HEK293 (cell line): Measurements from ENCODE around the gene FILIP1L.

Source experiments
- CTCF ChIA-PET: fragments of 350-600 bp; formaldehyde crosslinking; extraction: SDS; loops from one replicate; lab custom pipeline; 2021; ENCODE audit warnings: antibody characterized with exemption; lab: Yijun Ruan, JAX
- POLR2A ChIA-PET: fragments of 300-600 bp; formaldehyde crosslinking; extraction: SDS; loops from one replicate; lab custom pipeline; 2020; ENCODE audit warnings: antibody characterized with exemption, inconsistent platforms; lab: Yijun Ruan, JAX
- H3K27ac ChIP-seq: fragments of 200-500 bp; sonication (Bioruptor generic); 2 replicates; pipeline ENCODE4 v1.5.1; 2014; ENCODE audit warnings: low read depth, low read length, control low read depth, inconsistent platforms; ENCODE audit errors: extremely low read depth
- H3K36me3 ChIP-seq, 2 experiments: fragments of 200-500 bp in 1 of 2; sonication (Bioruptor generic) in 1 of 2; 1 replicate in 1 of 2; 2 replicates in 1 of 2; pipeline ENCODE4 v1.5.1; 2014 to 2017; ENCODE audit warnings: inconsistent platforms in 2 of 2, low read length in 2 of 2; ENCODE audit not compliant: control insufficient read depth in 2 of 2, insufficient read depth in 1 of 2
- H3K4me1 ChIP-seq: fragments of 200-500 bp; sonication (Bioruptor generic); 2 replicates; pipeline ENCODE4 v1.5.1; 2014; ENCODE audit warnings: mild to moderate bottlenecking, low read length, inconsistent platforms; ENCODE audit not compliant: control insufficient read depth, insufficient read depth
- H3K4me3 ChIP-seq: 2 replicates; pipeline ENCODE4 v1.5.1; 2011; ENCODE audit warnings: low read depth, mild to moderate bottlenecking, control low read depth, low read length, moderate library complexity
- H3K9me3 ChIP-seq: fragments of 200-500 bp; sonication (Bioruptor generic); 2 replicates; pipeline ENCODE4 v1.5.1; 2014; ENCODE audit warnings: low read depth, low read length, inconsistent platforms; ENCODE audit not compliant: control insufficient read depth, insufficient read depth
- KLF9 ChIP-seq: fragments of 450-650 bp; formaldehyde crosslinking; IDR thresholded peaks from 2 replicates; pipeline ENCODE4 v1.5.1; 2016; ENCODE audit warnings: missing biosample characterization, missing genetic modification characterization, low read depth
- MEIS1 ChIP-seq: sonication (generic); formaldehyde crosslinking; IDR thresholded peaks from 2 replicates; pipeline ENCODE4 v1.8.1; 2022; ENCODE audit warnings: missing genetic modification reagents, mild to moderate bottlenecking, borderline replicate concordance
- OVOL3 ChIP-seq: fragments of 450-650 bp; formaldehyde crosslinking; IDR thresholded peaks from 2 replicates; pipeline ENCODE4 v1.5.1; 2016; ENCODE audit warnings: missing biosample characterization, missing genetic modification characterization
- SCRT2 ChIP-seq: fragments of 450-650 bp; formaldehyde crosslinking; IDR thresholded peaks from 2 replicates; pipeline ENCODE4 v1.5.1; 2016; ENCODE audit warnings: missing biosample characterization, missing genetic modification characterization
- SP2 ChIP-seq: fragments of 450-650 bp; formaldehyde crosslinking; IDR thresholded peaks from 2 replicates; pipeline ENCODE4 v1.5.1; 2016; ENCODE audit warnings: missing biosample characterization, missing genetic modification characterization
- ZBTB1 ChIP-seq: fragments of 450-650 bp; formaldehyde crosslinking; IDR thresholded peaks from 2 replicates; pipeline ENCODE4 v1.5.1; 2016; ENCODE audit warnings: missing biosample characterization, missing genetic modification characterization
- ZFP3 ChIP-seq: fragments of 450-650 bp; formaldehyde crosslinking; IDR thresholded peaks from 2 replicates; pipeline ENCODE4 v1.5.1; 2016; ENCODE audit warnings: low read depth, missing biosample characterization, missing genetic modification characterization
- ZNF138 ChIP-seq: fragments of 450-650 bp; formaldehyde crosslinking; IDR thresholded peaks from 2 replicates; pipeline ENCODE4 v1.5.1; 2016; ENCODE audit warnings: missing biosample characterization, missing genetic modification characterization, borderline replicate concordance
- ZNF140 ChIP-seq: fragments of 450-650 bp; formaldehyde crosslinking; IDR thresholded peaks from 2 replicates; pipeline ENCODE4 v1.5.1; 2016; ENCODE audit warnings: missing biosample characterization, missing genetic modification characterization
- ZNF169 ChIP-seq: fragments of 450-650 bp; formaldehyde crosslinking; IDR thresholded peaks from 2 replicates; pipeline ENCODE4 v1.5.1; 2016; ENCODE audit warnings: missing biosample characterization, missing genetic modification characterization
- ZNF174 ChIP-seq: fragments of 450-650 bp; formaldehyde crosslinking; IDR thresholded peaks from 2 replicates; pipeline ENCODE4 v1.5.0; 2017; ENCODE audit warnings: missing biosample characterization, mild to moderate bottlenecking, missing genetic modification characterization
- ZNF530 ChIP-seq: fragments of 450-650 bp; formaldehyde crosslinking; IDR thresholded peaks from 2 replicates; pipeline ENCODE4 v1.5.1; 2016; ENCODE audit warnings: low read depth, missing biosample characterization, missing genetic modification characterization
- ZNF629 ChIP-seq: fragments of 450-650 bp; formaldehyde crosslinking; IDR thresholded peaks from 2 replicates; pipeline ENCODE4 v1.5.1; 2017; ENCODE audit warnings: missing biosample characterization, missing genetic modification characterization
- ZNF639 ChIP-seq: fragments of 450-650 bp; formaldehyde crosslinking; IDR thresholded peaks from 2 replicates; pipeline ENCODE4 v1.5.1; 2016; ENCODE audit warnings: missing biosample characterization, missing genetic modification characterization
- ZNF654 ChIP-seq: fragments of 450-650 bp; formaldehyde crosslinking; IDR thresholded peaks from 2 replicates; pipeline ENCODE4 v1.5.1; 2016; ENCODE audit warnings: low read depth, missing biosample characterization, missing genetic modification characterization
- ZSCAN30 ChIP-seq: fragments of 450-650 bp; IDR thresholded peaks from 2 replicates; pipeline ENCODE4 v1.5.1; 2018; ENCODE audit warnings: missing biosample characterization, mild to moderate bottlenecking, missing genetic modification characterization, moderate library complexity
- TF ChIP-seq, protein P1 (sequence below): fragments of 450-650 bp; formaldehyde crosslinking; conservative IDR thresholded peaks from 2 replicates; pipeline ENCODE4 v1.5.1; 2016; ENCODE audit warnings: low read depth, missing biosample characterization, missing genetic modification characterization
- TF ChIP-seq, protein P2 (sequence below): IDR thresholded peaks from 2 replicates; pipeline ENCODE4 v1.6.1; 2011; ENCODE audit warnings: mild to moderate bottlenecking, low read depth, low read length, borderline replicate concordance

The FILIP1L gene

DNA sequence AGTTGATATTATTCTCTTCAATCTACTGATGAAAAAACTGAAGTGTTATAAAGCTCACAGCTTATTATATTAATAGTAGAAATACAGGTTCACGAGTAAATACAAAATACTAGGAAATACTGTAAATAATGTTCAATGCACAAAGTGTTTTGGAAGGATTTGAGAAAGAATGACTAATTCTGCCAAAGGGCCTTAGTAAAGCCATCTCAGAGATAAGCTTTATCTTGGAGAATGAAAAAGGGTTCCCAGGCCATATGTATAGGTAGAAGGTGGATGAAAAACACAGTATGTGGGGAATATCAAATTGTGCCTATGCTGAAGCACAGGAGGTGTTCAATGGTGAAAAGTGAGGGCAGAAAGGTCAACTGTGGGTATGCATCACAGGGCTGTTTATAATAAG, 173.1 kb downstream of the FILIP1L start (continued):
- TF ChIP-seq, protein P1, sequence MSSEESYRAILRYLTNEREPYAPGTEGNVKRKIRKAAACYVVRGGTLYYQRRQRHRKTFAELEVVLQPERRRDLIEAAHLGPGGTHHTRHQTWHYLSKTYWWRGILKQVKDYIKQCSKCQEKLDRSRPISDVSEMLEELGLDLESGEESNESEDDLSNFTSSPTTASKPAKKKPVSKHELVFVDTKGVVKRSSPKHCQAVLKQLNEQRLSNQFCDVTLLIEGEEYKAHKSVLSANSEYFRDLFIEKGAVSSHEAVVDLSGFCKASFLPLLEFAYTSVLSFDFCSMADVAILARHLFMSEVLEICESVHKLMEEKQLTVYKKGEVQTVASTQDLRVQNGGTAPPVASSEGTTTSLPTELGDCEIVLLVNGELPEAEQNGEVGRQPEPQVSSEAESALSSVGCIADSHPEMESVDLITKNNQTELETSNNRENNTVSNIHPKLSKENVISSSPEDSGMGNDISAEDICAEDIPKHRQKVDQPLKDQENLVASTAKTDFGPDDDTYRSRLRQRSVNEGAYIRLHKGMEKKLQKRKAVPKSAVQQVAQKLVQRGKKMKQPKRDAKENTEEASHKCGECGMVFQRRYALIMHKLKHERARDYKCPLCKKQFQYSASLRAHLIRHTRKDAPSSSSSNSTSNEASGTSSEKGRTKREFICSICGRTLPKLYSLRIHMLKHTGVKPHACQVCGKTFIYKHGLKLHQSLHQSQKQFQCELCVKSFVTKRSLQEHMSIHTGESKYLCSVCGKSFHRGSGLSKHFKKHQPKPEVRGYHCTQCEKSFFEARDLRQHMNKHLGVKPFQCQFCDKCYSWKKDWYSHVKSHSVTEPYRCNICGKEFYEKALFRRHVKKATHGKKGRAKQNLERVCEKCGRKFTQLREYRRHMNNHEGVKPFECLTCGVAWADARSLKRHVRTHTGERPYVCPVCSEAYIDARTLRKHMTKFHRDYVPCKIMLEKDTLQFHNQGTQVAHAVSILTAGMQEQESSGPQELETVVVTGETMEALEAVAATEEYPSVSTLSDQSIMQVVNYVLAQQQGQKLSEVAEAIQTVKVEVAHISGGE (tag by site-specific recombination), result no peak
- TF ChIP-seq ZNF174 (tag by site-specific recombination) (no peak), ZNF629 (tag by site-specific recombination) (no peak), SP2 (no peak), ZSCAN30 (tag by site-specific recombination) (no peak), ZFP3 (tag by site-specific recombination) (no peak), ZNF530 (tag by site-specific recombination) (no peak), OVOL3 (tag by site-specific recombination) (no peak), ZNF140 (tag by site-specific recombination) (no peak), ZNF169 (tag by site-specific recombination) (no peak), MEIS1 (no peak)
- TF ChIP-seq, protein P2, sequence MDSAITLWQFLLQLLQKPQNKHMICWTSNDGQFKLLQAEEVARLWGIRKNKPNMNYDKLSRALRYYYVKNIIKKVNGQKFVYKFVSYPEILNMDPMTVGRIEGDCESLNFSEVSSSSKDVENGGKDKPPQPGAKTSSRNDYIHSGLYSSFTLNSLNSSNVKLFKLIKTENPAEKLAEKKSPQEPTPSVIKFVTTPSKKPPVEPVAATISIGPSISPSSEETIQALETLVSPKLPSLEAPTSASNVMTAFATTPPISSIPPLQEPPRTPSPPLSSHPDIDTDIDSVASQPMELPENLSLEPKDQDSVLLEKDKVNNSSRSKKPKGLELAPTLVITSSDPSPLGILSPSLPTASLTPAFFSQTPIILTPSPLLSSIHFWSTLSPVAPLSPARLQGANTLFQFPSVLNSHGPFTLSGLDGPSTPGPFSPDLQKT, result no peak

GRCh38 chr3:99940350-99940749, 174.0 kb downstream of the FILIP1L start:
- Histone ChIP-seq H3K4me3 (no peak overlapping the region), H3K36me3 (no peaks in the 10 kb centered on the region), H3K9me3 (no peaks in the 10 kb centered on the region)
- POLR2A ChIA-PET, result no interaction called here
- CTCF ChIA-PET, result interaction anchor here (0.8 kb wide), 1 partner anchor 314 kb away, joined by 3 read pairs; no protein-coding TSS in a partner anchor
- TF ChIP-seq ZBTB1 (tag by site-specific recombination) (no peak), ZNF639 (tag by site-specific recombination) (no peak)
- TF ChIP-seq, all 188 proteins: peak for 0
- H3K27ac ChIP-seq, result no peak overlapping the region
- H3K4me1 ChIP-seq, result peaks cover 8% of the 10 kb centered on the region

DNA sequence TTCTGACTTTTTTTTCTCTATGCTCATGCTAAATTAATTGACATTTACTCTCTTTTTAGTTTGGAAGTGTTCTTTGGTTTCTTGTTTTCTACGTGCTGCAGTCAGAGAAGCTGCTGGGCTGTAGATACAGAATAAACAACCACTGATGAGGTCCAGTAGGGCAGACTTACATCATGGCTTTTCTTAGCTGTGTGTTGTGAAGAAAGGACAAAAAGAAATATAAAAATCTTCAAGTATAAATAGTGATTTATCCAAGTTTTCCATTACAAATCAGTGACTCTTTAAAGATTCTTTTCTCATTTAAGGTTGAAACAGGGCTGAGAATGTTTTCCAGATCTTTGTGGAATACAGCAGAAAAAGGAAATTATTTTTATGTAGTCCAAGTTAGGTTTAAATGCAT, 174.4 kb downstream of the FILIP1L start:
- peaks cover 4% of the 10 kb centered on the region; the same call in 1 of the 2 replicates for H3K4me1 ChIP-seq
- no peak overlapping the region for H3K4me3 ChIP-seq
- H3K27ac ChIP-seq, result no peak overlapping the region
- no peaks in the 10 kb centered on the region for H3K36me3 ChIP-seq
- ChIA-PET POLR2A (interaction anchor here (0.5 kb wide), 1 partner anchor 1487 kb away, joined by 7 read pairs; no protein-coding TSS in a partner anchor), CTCF (interaction anchor here (0.8 kb wide), 1 partner anchor 314 kb away, joined by 3 read pairs; no protein-coding TSS in a partner anchor)
- no peaks in the 10 kb centered on the region for H3K9me3 ChIP-seq
- TF ChIP-seq KLF9 (tag by site-specific recombination) (no peak), ZNF654 (tag by site-specific recombination) (no peak), ZNF138 (tag by site-specific recombination) (no peak), SCRT2 (no peak)
